Stimulated activated CD4-positive, alpha-beta T cell treated with anti-CD3 and anti-CD28 coated beads, Interleukin-4, amount 100 ng/mL, for 48 hours (primary cell): ENCODE measurements around the gene BST1.
"Not testable (repeated sequence)": the region's sequence is repeated elsewhere in the genome, so short reads cannot be mapped to it uniquely, and the experiment has no call there.

Experiments
- DNase-seq, 2 donors: peaks; one replicate each; pipeline ENCODE4 v3.0.0-alpha.2; 2020; ENCODE audit warnings: low read depth in 2 of 2

BST1 gene

GRCh38 chr4:15749001-15749400 lies 46.1 kb downstream of the BST1 start:
- DNase-seq: no peak

- no peak for DNase-seq
Measured at GRCh38 chr4:15751153-15751552, 48.3 kb downstream of the BST1 start.

GRCh38 chr4:15753081-15753480 lies 50.2 kb downstream of the BST1 start:
- no peak for DNase-seq

- DNase-seq: no peak
Measured at GRCh38 chr4:15753786-15754185, 50.9 kb downstream of the BST1 start.

DNA sequence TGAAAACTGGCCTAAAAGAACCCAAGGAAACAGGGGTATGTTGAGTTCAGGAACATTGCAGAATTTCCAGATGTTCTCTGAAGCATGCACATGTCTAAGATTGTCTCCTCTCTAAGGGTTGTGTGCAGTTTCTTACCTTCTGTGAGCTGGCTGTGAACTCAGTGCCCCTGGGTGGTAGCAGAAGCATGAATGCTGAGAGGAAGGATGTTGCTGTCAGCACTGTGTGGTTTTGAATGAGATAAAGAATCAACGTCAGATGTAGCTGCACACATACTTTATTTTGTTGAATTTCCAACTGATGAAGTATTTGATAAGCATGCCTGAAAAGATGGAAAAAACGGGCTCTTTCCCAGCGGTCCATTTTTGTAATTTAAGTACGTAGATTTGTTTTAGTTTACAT lies 51.5 kb downstream of the BST1 start:
- DNase-seq: no peak

DNA sequence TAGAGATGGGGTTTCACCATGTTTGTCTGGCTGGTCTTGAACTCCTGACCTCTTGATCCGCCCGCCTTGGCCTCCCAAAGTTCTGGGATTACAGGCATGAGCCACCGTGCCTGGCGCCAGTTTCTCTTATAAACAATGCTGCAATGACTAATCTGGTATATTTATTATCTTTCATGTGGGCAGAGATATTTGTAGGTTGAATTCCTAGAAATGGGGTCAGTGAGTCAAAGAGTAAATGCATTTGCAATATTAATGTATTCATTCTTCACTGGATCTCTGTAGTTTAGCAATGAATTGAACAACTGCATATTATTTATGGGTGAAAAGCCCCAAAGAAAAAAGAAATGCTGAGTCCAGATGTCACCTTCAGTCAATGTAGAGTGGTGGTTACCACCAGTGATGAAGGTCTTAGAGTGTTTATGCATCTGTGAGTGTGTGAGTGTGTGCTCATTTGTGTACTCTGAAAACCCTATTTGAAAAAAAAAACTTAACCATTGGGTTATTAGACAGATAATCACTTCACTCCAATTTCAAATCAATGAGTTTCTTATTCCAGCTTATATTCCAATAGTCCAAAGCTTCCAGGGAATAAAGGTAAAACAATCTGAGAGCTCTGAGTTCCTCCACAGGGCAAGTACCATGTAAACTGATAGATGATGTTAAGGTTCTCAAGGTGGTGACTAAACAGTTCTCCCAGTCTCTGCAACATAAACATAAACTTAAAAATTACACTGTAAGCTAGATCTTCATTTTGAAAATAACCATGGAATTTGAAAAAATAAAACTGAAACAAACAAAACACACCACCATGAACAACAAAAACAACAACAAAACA lies 52.7 kb downstream of the BST1 start:
- peak; percentile 42 to 50 for DNase-seq

DNA sequence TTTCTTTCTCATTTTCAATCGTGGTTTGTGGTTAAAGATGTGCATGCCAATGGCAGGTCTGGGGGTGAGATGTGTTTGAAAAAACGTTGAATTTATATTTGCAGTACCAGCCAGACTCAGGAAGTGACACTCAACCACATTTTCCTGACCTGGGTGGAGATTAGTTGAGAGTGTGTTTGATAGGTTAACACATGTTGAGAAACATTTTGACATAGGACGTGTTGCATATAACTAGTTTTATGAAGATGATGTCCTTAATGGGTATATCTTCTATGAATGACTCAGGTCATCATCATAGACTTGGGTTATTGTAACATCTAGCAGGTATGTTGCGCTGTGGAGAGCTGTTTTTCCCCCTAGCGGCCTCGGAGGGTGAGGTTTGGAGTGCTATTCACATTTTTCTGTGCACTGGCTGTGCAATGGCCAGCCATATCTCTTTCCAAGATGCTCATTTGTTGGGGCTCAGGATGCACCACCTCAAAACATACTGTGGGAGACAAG lies 53.5 kb downstream of the BST1 start:
- DNase-seq: peak; percentile 61 to 70

DNA sequence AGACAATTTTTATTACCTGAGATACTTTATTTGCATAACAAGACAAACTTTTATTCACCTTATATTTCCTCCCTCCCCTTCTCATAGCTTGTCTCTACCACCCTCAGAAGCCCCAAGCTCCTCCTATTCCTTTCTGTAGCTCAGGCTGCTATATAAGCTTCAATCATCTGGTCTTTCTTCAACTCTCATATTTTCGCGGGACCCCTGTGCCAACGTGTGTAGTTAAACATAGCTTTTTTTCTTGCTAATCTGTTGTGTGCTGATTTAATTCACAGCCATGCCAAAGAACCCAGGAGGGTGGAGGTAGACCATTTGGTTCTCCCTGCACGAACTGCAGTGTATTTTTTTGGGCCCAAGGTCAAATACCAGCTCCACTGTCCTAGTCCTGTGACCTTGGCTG lies 54.2 kb downstream of the BST1 start:
- no peak for DNase-seq

GRCh38 chr4:15758294-15758693 lies 55.4 kb downstream of the BST1 start:
- DNase-seq: no peak

DNA sequence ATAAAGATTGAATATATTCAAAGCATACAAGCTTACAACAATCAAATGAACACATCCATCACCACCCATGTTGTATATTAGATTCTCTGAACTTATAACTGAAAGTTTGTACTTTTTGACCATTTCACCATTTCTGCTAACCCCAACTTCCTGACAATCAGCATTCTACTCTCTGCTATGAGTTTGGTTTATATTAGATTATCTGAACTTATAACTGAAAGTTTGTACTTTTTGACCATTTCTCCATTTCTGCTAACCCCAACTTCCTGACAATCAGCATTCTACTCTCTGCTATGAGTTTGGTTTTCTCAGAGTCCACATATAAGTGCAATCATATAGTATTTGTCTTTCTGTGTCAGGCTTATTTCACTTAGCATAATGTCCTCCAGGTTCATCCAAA lies 59.6 kb downstream of the BST1 start:
- not testable (repeated sequence) for DNase-seq

DNA sequence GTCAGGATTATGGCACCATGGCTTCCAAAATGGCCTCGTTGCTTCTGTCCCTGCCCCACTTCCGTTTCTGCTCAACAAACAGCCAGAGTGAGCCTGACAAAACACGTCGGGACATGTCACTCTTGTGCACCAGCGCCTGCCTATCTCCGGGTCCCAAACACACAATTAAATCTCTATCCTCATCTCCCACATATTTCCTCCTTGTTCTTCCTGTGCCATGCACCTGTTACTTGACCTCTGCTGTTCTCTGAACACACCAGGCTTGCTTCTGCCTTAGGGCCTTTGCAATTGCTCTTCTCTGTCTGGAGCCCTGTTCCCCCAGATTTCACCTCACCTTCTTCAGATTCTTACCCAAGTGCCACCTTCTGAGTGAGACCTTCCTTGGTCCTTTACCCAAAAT lies 62.5 kb downstream of the BST1 start:
- DNase-seq: no peak

DNA sequence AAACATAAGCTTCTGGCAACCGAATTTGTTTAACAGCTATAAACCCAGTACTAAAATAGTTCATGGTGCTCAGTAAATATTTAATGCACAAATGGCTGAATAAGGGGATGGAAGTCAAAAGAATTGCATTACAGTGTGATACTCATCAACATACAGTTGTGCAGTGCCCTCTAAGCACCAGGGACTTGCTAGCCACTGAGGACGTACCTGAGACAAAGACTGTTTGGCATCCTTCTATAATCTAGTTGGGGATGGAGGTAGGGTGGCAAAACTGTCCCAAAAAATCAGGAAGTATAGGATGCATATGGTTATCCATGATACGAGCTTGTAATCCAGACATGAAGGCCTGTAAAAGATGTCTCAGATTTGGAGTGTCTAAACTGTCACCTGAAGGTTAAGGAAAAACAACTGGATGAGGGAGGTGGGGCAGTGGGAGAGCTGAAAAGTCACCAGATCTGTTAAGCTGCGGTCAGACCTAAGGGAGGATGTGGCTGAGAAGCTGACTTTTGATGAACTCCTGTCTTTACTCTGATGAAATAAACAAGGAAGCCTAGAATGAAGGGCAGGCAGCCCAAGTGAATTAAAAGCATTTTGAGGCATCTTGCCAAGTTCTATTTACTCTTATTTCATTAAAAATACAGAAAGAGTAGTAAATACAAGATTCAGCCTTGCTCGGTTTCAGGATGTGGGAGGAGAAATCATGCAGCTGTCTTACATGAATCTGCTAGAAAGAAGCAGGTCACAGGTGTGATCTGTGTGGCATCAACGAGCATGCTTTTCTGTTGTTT lies 63.2 kb downstream of the BST1 start:
- no peak for DNase-seq

GRCh38 chr4:15766821-15767220 lies 64.0 kb downstream of the BST1 start:
- DNase-seq: no peak

DNA sequence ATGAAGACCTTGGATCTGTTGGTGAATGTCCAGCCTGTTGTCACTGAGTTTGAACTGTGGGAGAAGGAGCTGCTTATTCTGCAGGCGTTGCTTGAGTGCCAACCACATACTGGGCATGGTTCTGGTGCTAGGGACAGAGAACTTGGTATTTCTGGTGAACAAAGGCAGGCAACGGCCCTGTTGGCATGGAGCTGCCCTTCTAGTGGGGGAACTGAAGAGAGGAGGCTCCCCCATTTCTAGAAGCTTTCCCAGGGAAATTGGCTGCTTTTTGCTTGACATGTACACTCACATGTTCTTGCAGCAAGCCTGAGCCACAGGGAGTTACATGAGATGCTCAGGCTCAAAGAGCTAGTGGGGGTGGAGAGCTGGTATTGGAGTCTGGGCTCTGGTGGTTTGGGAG lies 66.3 kb downstream of the BST1 start:
- DNase-seq: no peak

GRCh38 chr4:15771216-15772058 lies 68.6 kb downstream of the BST1 start:
- DNase-seq: no peak

- no peak for DNase-seq
Measured at GRCh38 chr4:15774020-15774420, 71.2 kb downstream of the BST1 start.

GRCh38 chr4:15776871-15777648 lies 74.2 kb downstream of the BST1 start:
- no peak for DNase-seq

DNA sequence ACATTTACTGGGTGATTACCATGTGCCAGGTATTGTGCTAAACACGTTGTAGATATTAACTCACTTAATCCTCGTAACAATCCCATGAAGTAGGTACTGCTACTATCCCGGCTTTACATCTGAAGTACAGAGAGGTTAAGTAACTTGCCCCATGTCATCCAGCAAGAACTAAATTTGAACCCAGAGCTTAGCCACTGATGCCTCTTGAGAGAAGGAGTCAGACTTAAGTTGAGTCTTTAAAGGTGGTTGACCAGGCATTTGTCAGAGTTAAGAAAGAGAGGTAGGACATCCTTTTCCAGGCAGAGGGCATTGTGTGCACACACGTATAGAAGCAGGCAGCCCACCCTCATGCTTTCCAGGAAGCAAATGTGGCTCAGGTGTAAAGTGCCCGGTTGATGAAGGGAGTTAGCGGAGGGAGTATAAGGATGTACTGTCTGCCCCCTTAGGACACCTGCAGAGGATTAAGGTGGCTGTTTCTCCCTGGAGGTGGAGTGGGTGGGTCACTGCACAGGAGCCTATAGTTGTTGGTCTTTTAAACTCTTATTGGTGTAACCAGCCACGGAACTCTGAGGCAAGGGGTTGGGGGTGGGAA lies 74.9 kb downstream of the BST1 start:
- DNase-seq: no peak

- DNase-seq: peak; percentile 22 to 47
Measured at GRCh38 chr4:15778289-15779241, 75.7 kb downstream of the BST1 start, which contains the start of gene CD38. Gene CD38, plus strand, starts transcription at chr4:15778328. Its CDS starts 87 bp downstream, at chr4:15778415.

DNA sequence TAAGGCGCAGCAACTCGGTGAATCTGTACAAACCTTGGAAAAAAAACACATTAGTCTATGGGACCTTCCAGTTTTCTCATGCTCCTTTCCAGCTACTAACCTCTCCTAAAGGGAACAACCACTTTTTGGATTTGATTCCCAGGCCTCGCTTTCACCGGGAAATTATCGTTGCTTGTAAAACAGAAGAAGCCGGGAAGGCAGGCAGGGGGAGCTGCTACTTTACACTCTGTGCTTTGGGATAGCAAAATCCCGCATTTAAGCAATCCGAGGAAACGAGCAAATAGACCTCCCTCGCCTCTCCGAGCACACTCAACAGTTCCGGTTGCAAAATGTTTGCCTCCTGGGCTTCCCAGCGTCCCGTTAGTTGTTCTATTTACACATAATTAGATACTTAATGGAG lies 76.4 kb downstream of the BST1 start:
- no peak for DNase-seq
